MM.1S (cell line): ENCODE results near the gene MPP4.

Experiments used
- EZH2 ChIP-seq: fragments of 300-600 bp; sonication (generic); optimal IDR thresholded peaks from 2 replicates; pipeline ENCODE3; 2017; ENCODE audit warnings: low read depth, mild to moderate bottlenecking, antibody characterized with exemption, low read length, mixed read lengths
- EZH2phosphoT487 ChIP-seq: fragments of 300-600 bp; sonication (generic); IDR thresholded peaks from 2 replicates; pipeline ENCODE4 v1.6.1; 2018; ENCODE audit warnings: antibody characterized with exemption, low read length
- TF ChIP-seq, protein P1 (sequence below): fragments of 300-600 bp; sonication (generic); IDR thresholded peaks from 2 replicates; pipeline ENCODE4 v1.5.1; 2016; ENCODE audit warnings: antibody characterized with exemption, low read length, mixed read lengths

DNA sequence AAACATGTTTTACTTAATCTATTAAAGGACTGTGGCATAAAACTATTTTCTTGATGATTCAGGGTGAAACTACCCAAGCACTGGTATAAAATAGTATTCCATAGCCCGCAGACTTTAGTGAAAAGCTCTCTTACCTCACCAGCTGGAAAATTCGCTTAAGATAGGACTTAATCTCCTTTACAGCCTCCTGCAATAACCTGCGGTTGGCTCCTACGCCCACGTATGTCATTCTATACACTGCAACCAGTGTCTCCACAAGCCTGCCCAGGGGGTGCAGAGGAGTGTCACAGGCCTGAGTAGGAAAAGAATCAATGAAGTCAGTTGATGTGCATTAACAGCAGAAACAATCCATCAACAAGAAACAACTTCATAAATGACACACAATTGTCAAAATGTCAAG, 11.3 kb upstream of the MPP4 start:
- TF ChIP-seq, protein P1, sequence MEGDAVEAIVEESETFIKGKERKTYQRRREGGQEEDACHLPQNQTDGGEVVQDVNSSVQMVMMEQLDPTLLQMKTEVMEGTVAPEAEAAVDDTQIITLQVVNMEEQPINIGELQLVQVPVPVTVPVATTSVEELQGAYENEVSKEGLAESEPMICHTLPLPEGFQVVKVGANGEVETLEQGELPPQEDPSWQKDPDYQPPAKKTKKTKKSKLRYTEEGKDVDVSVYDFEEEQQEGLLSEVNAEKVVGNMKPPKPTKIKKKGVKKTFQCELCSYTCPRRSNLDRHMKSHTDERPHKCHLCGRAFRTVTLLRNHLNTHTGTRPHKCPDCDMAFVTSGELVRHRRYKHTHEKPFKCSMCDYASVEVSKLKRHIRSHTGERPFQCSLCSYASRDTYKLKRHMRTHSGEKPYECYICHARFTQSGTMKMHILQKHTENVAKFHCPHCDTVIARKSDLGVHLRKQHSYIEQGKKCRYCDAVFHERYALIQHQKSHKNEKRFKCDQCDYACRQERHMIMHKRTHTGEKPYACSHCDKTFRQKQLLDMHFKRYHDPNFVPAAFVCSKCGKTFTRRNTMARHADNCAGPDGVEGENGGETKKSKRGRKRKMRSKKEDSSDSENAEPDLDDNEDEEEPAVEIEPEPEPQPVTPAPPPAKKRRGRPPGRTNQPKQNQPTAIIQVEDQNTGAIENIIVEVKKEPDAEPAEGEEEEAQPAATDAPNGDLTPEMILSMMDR: no peak
- TF ChIP-seq EZH2: no peak
- no peak for TF ChIP-seq EZH2phosphoT487
